CD4-positive, CD25-positive, alpha-beta regulatory T cell (primary cell): ENCODE data around the gene THSD8. TPM values are rescaled to one million over a fixed set of nuclear protein-coding genes. Genes with fewer than 3 reads are reported as not detected.
A peak's percentile ranks its signal among the peaks of the same experiment; 100 is the strongest.
"Not testable (repeated sequence)": the region's sequence is repeated elsewhere in the genome, so short reads cannot be mapped to it uniquely, and the experiment has no call there.

ENCODE experiments used
- ATAC-seq, 2 donors: fragments of 150-1000 bp; cut with Tn5 transposase; one replicate each; pipeline ENCODE4 v1.10.0; 2021; ENCODE audit warnings: low read depth in 2 of 2, moderate number of reproducible peaks in 2 of 2, moderate library complexity in 1 of 2
- DNase-seq, 3 donors: peaks; one replicate each; pipeline versions ENCODE4 v3.0.0 to v3.0.0-alpha.2; 2012 to 2022; ENCODE audit warnings: mixed read lengths in 1 of 3
- H3K27ac ChIP-seq: one replicate; pipeline ENCODE4 v1.7.0; 2013; ENCODE audit warnings: mild to moderate bottlenecking, low read length; ENCODE audit not compliant: insufficient read depth, poor library complexity, severe bottlenecking
- H3K27me3 ChIP-seq: one replicate; pipeline ENCODE4 v1.7.0; 2013; ENCODE audit warnings: low read length; ENCODE audit not compliant: control insufficient read depth, insufficient read depth
- H3K36me3 ChIP-seq: one replicate; pipeline ENCODE4 v1.7.0; 2013; ENCODE audit warnings: mild to moderate bottlenecking, low read length, moderate library complexity; ENCODE audit not compliant: control insufficient read depth, insufficient read depth
- H3K4me1 ChIP-seq: 2 replicates; pipeline ENCODE4 v1.7.0; 2013; ENCODE audit warnings: mild to moderate bottlenecking, low read length; ENCODE audit not compliant: insufficient read depth, control insufficient read depth, poor library complexity, severe bottlenecking
- H3K4me3 ChIP-seq: one replicate; pipeline ENCODE4 v1.7.0; 2013; ENCODE audit warnings: low read depth, mild to moderate bottlenecking, low read length, moderate library complexity
- H3K9me3 ChIP-seq, 2 experiments: 1 replicate in 1 of 2; 2 replicates in 1 of 2; pipeline ENCODE4 v1.7.0; 2013; ENCODE audit warnings: low read length in 2 of 2, mild to moderate bottlenecking in 1 of 2, moderate library complexity in 1 of 2; ENCODE audit not compliant: control insufficient read depth in 2 of 2
- H3K27ac Mint-ChIP-seq, 3 donors: one replicate each; pipeline ENCODE4 v1.8.0; 2020 to 2022; ENCODE audit warnings: mild to moderate bottlenecking in 3 of 3, mixed read lengths in 3 of 3, moderate library complexity in 2 of 3
- H3K27me3 Mint-ChIP-seq: one replicate; pipeline ENCODE4 v1.8.0; 2022; ENCODE audit warnings: mild to moderate bottlenecking, mixed read lengths
- H3K36me3 Mint-ChIP-seq: one replicate; pipeline ENCODE4 v1.8.0; 2020; ENCODE audit warnings: mixed read lengths
- H3K4me1 Mint-ChIP-seq, 4 donors: one replicate each; pipeline ENCODE4 v1.8.0; 2020 to 2022; ENCODE audit warnings: mixed read lengths in 4 of 4, mild to moderate bottlenecking in 1 of 4
- H3K4me3 Mint-ChIP-seq, 4 donors: one replicate each; pipeline ENCODE4 v1.8.0; 2020 to 2022; ENCODE audit warnings: mild to moderate bottlenecking in 4 of 4, mixed read lengths in 4 of 4, moderate library complexity in 3 of 4
- H3K9me3 Mint-ChIP-seq, 7 donors: one replicate each; pipeline ENCODE4 v1.8.0; 2020 to 2022; ENCODE audit warnings: mixed read lengths in 7 of 7, mild to moderate bottlenecking in 3 of 7, moderate library complexity in 2 of 7
- polyA plus RNA-seq, 4 donors: library from polyadenylated mRNA; unstranded; fragments of 300-500 nt; fragmentation: Illumina TruSeq; gene quantifications; one replicate each; pipeline ENCODE4 v1.2.3, GENCODE V29; 2021
- total RNA-seq: library from RNA; stranded (reverse); gene quantifications from one replicate; pipeline ENCODE4 v1.2.3, GENCODE V29; 2022

Gene THSD8
- total and polyA plus RNA-seq, 5 donors from 2014 or later = 0.66 to 13.9 (median 3.8) TPM; not detected in 1

DNA sequence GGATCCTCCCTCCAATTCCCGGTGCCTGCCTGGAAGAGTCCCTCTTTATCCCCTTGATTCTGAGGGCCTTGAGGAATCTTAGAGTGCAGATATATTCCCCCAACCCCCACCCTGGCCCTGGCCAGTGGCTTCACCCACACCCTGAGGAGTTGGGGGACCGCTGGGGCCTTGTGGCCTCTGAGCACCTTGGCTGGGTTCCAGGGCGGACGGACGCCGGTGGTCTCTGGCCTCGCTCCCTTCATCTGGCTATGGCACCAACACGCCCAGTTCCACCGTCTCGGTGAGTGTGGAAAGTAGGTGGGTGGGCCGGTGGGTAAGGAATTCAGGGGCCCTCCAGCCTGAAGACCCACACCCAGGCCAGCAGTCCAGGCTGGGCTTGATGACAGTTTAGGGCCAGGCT is 41.5 kb downstream of the THSD8 start:
- Histone ChIP-seq H3K27ac (no peak overlapping the region), H3K4me1 (peaks cover 33% of the 10 kb centered on the region), H3K27me3 (peaks cover 24% of the 10 kb centered on the region), H3K9me3 (no peaks in the 10 kb centered on the region), H3K4me3 (no peak overlapping the region), H3K36me3 (no peaks in the 10 kb centered on the region)
- no peak overlapping the region for H3K27ac Mint-ChIP-seq
- H3K36me3 Mint-ChIP-seq = no peaks in the 10 kb centered on the region
- peaks cover 0 to 4% (median 0%) of the 10 kb centered on the region in 7 donors for H3K9me3 Mint-ChIP-seq
- peaks cover 68% of the 10 kb centered on the region for H3K27me3 Mint-ChIP-seq
- ATAC-seq = no peak
- H3K4me1 Mint-ChIP-seq = peaks cover 0 to 41% (median 18%) of the 10 kb centered on the region in 4 donors
- no peak overlapping the region for H3K4me3 Mint-ChIP-seq
- no peak for DNase-seq

DNA sequence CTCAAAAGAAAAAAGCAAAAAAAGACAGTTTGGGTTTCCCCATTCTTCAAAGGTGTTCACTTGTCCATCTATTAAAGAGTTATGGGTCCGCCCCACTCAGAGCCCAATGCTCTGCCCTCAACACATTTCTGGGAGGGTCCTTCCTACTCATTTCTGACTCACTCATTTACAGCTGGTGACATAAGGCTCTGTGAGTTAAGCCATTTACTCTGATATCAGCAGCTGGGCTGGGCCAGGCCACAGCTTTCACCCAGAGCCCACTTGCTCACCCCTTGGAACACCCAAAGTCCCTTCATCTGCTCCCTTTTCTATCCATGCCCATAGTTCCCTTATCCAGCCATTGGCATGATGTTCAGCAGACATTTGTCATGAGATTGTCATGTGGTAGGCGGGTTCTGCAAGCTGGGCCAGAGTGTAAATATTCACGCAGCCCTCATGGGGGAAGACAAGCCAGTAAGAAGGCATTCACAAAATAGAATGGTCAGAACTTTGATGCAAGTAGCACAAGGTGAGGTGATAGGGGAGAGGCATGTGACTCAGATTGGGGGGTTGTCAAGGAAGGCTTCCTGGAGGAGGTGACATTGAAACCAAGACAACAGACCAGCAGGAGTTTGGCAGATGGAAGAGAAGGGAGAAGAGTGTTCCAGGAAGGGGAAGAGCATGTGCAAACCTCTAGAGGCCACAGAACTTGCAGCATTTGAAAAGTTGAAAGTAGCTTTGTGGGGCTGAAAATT is 42.3 kb downstream of the THSD8 start:
- ATAC-seq (no peak), DNase-seq (no peak)
- Histone ChIP-seq H3K36me3 (no peaks in the 10 kb centered on the region), H3K4me3 (no peak overlapping the region), H3K27ac (no peak overlapping the region), H3K4me1 (peaks cover 25% of the 10 kb centered on the region), H3K9me3 (no peaks in the 10 kb centered on the region), H3K27me3 (peaks cover 23% of the 10 kb centered on the region)
- Mint-ChIP-seq H3K27me3 (peaks cover 61% of the 10 kb centered on the region), H3K27ac (no peak overlapping the region), H3K4me3 (no peak overlapping the region), H3K4me1 (peaks cover 0 to 36% (median 15%) of the 10 kb centered on the region in 4 donors), H3K9me3 (peaks cover 0 to 4% (median 0%) of the 10 kb centered on the region in 7 donors), H3K36me3 (no peaks in the 10 kb centered on the region)

DNA sequence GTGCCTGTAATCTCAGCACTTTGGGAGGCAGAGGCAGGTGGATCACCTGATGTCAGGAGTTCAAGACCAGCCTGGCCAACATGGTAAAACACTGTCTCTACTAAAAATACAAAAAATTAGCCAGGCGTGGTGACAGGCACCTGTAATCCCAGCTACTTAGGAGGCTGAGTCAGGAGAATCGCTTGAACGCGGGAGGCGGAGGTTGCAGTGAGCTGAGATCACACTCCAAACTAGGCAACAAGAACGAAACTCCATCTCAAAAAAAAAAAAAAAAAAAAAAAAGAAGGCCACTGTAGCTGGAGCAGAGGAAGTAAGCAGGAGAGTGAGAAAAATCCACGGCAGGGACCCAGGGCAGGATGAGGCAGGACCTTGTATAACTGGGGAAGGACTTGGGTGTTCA is 44.7 kb downstream of the THSD8 start:
- H3K27ac ChIP-seq, ATAC-seq, H3K36me3 Mint-ChIP-seq, H3K9me3 ChIP-seq, DNase-seq, H3K4me1 ChIP-seq, H3K4me3 Mint-ChIP-seq, H3K27ac Mint-ChIP-seq, H3K4me3 ChIP-seq, H3K36me3 ChIP-seq, H3K9me3 Mint-ChIP-seq: not testable (repeated sequence)
- peaks cover 43% of the 10 kb centered on the region for H3K27me3 Mint-ChIP-seq
- peaks cover 14% of the 10 kb centered on the region for H3K27me3 ChIP-seq
- peaks cover 0 to 14% (median 3%) of the 10 kb centered on the region in 4 donors for H3K4me1 Mint-ChIP-seq

DNA sequence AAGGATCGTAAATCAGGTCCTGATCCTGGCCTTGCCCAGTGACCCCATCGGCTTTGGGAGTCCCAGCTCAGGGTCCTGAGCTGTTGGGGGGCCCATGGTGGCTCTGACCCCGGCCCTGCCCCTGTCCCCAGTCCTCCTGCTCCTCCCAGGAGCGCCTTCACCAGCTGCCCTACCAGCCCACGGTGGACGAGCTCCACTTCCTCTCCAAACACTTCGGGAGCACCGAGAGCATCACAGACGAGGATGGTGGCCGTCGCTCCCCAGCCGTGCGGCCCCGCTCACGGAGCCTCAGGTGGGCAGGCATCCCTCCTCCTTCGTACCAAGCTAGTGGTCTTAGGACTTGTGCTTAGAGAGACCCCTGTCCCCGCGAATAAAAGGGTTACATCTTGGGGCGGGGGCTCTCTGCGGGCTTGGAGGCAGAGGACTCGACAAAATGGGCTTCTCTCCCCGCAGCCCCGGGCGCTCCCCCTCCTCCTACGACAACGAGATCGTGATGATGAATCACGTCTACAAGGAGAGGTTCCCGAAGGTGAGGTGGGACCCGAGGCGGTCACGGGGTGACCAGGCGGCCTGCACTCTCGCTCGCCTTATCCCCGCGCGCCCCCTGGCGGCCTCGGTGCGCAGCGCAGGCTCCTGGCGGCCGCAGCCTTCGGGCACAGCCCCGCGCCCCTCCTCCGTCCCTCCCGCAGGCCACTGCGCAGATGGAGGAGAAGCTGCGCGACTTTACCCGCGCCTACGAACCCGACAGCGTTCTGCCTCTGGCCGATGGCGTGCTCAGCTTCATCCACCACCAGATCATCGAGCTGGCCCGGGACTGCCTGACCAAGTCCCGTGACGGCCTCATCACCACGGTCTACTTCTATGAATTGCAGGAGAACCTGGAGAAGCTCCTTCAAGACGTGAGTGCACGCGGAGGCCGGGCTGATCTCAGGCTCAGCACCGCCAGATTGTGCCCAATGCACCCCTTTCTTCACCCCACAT is 45.6 kb downstream of the THSD8 start:
- H3K4me1 Mint-ChIP-seq = peaks cover 0 to 10% (median 0%) of the 10 kb centered on the region in 4 donors
- H3K36me3 Mint-ChIP-seq = no peaks in the 10 kb centered on the region
- H3K36me3 ChIP-seq = no peaks in the 10 kb centered on the region
- H3K9me3 Mint-ChIP-seq = peaks cover 0 to 2% (median 0%) of the 10 kb centered on the region in 7 donors
- peak overlapping the region in 1 of 4 donors; percentile 26 for H3K4me3 Mint-ChIP-seq
- H3K27ac ChIP-seq = no peak overlapping the region
- peak; percentile 90 to 93 for ATAC-seq
- H3K4me3 ChIP-seq = no peak overlapping the region
- peaks cover 9% of the 10 kb centered on the region for H3K4me1 ChIP-seq
- peak; percentile 67 to 72 (median 71) for DNase-seq
- peaks cover 36% of the 10 kb centered on the region for H3K27me3 Mint-ChIP-seq
- H3K9me3 ChIP-seq = no peaks in the 10 kb centered on the region
- peaks cover 10% of the 10 kb centered on the region for H3K27me3 ChIP-seq
- peak overlapping the region in 1 of 3 donors; percentile 38 for H3K27ac Mint-ChIP-seq

Other genes with a start within 250 kb of the THSD8 start
- gene ZNF490, start 191.3 kb upstream of the THSD8 start, total RNA-seq = 11.3 TPM
- gene ZNF490, start 191.3 kb upstream of the THSD8 start, polyA plus RNA-seq = 1 to 10 TPM; 4.7 to 8.4 (median 5.7) TPM
- gene ZNF791, start 191.1 kb upstream of the THSD8 start, total RNA-seq = 65.1 TPM
- gene ZNF791, start 191.1 kb upstream of the THSD8 start, polyA plus RNA-seq = 10 to 100 TPM in 3 of 4 donors, 1 to 10 TPM in 1; 9.6 to 14.0 (median 12.2) TPM
- 147 TPM for gene MAN2B1, start 135.3 kb upstream of the THSD8 start, total RNA-seq
- gene MAN2B1, start 135.3 kb upstream of the THSD8 start, polyA plus RNA-seq = 10 to 100 TPM; 46.3 to 58.6 (median 49.3) TPM
- 13.0 TPM for gene WDR83, start 135.3 kb upstream of the THSD8 start, total RNA-seq
- gene WDR83, start 135.3 kb upstream of the THSD8 start, polyA plus RNA-seq = 10 to 100 TPM; 10.6 to 18.5 (median 12.9) TPM
- gene DHPS, start 120.2 kb upstream of the THSD8 start, total RNA-seq = 122 TPM
- 100 to 1,000 TPM in 1 of 4 donors, 10 to 100 TPM in 3; 78.5 to 105 (median 96.8) TPM for gene DHPS, start 120.2 kb upstream of the THSD8 start, polyA plus RNA-seq
- not detected for gene GNG14, start 114.1 kb upstream of the THSD8 start, total RNA-seq
- not detected for gene GNG14, start 114.1 kb upstream of the THSD8 start, polyA plus RNA-seq
- gene FBXW9, start 105.4 kb upstream of the THSD8 start, total RNA-seq = 1.7 TPM
- 1 to 10 TPM; 5.0 to 8.1 (median 6.6) TPM for gene FBXW9, start 105.4 kb upstream of the THSD8 start, polyA plus RNA-seq
- gene TNPO2, start 78.1 kb upstream of the THSD8 start, total RNA-seq = 42.9 TPM
- gene TNPO2, start 78.1 kb upstream of the THSD8 start, polyA plus RNA-seq = 1 to 10 TPM; 1.7 to 3.1 (median 2.0) TPM
- 197 TPM for gene TRIR, start 67.4 kb upstream of the THSD8 start, total RNA-seq
- 100 to 1,000 TPM; 238 to 323 (median 261) TPM for gene TRIR, start 67.4 kb upstream of the THSD8 start, polyA plus RNA-seq
- 37.9 TPM for gene GET3, start 64.6 kb upstream of the THSD8 start, total RNA-seq
- 10 to 100 TPM; 68.0 to 91.2 (median 81.9) TPM for gene GET3, start 64.6 kb upstream of the THSD8 start, polyA plus RNA-seq
- not detected for gene BEST2, start 50.3 kb upstream of the THSD8 start, total RNA-seq
- gene BEST2, start 50.3 kb upstream of the THSD8 start, polyA plus RNA-seq = not detected
- 16.9 TPM for gene HOOK2, start 26.5 kb upstream of the THSD8 start, total RNA-seq
- gene HOOK2, start 26.5 kb upstream of the THSD8 start, polyA plus RNA-seq = 1 to 10 TPM in 3 of 4 donors, under 1 TPM in 1; 0.24 to 1.9 (median 1.6) TPM
- 2,802 TPM for gene JUNB, start 10.6 kb upstream of the THSD8 start, total RNA-seq
- 100 to 1,000 TPM; 582 to 986 (median 765) TPM for gene JUNB, start 10.6 kb upstream of the THSD8 start, polyA plus RNA-seq
- 74.0 TPM for gene PRDX2, start 269 bp upstream of the THSD8 start, total RNA-seq
- gene PRDX2, start 269 bp upstream of the THSD8 start, polyA plus RNA-seq = 100 to 1,000 TPM; 326 to 380 (median 341) TPM
- gene RNASEH2A, start 4.5 kb downstream of the THSD8 start, total RNA-seq = 4.7 TPM
- 10 to 100 TPM; 18.7 to 27.5 (median 23.4) TPM for gene RNASEH2A, start 4.5 kb downstream of the THSD8 start, polyA plus RNA-seq
- gene RTBDN, start 32.5 kb downstream of the THSD8 start, total RNA-seq = not detected
- gene RTBDN, start 32.5 kb downstream of the THSD8 start, polyA plus RNA-seq = not detected
- 0.94 TPM for gene MAST1, start 36.4 kb downstream of the THSD8 start, total RNA-seq
- 1 to 10 TPM in 1 of 4 donors, under 1 TPM in 2, not detected in 1; 0.05 to 1.8 (median 0.52) TPM for gene MAST1, start 36.4 kb downstream of the THSD8 start, polyA plus RNA-seq
- 20.2 TPM for gene DNASE2, start 79.4 kb downstream of the THSD8 start, total RNA-seq
- gene DNASE2, start 79.4 kb downstream of the THSD8 start, polyA plus RNA-seq = 10 to 100 TPM; 54.4 to 72.1 (median 63.6) TPM
- gene KLF1, start 85.1 kb downstream of the THSD8 start, total RNA-seq = not detected
- gene KLF1, start 85.1 kb downstream of the THSD8 start, polyA plus RNA-seq = under 1 TPM in 1 of 4 donors, not detected in 3; 0.23 TPM
- gene GCDH, start 89.1 kb downstream of the THSD8 start, total RNA-seq = 40.0 TPM
- 10 to 100 TPM; 15.1 to 17.6 (median 16.1) TPM for gene GCDH, start 89.1 kb downstream of the THSD8 start, polyA plus RNA-seq
- gene SYCE2, start 117.2 kb downstream of the THSD8 start, total RNA-seq = 0.54 TPM
- gene SYCE2, start 117.2 kb downstream of the THSD8 start, polyA plus RNA-seq = under 1 TPM in 1 of 4 donors, not detected in 3; 0.14 TPM
- gene FARSA, start 131.6 kb downstream of the THSD8 start, total RNA-seq = 28.9 TPM
- gene FARSA, start 131.6 kb downstream of the THSD8 start, polyA plus RNA-seq = 10 to 100 TPM; 52.2 to 74.0 (median 62.6) TPM
- gene CALR, start 136.5 kb downstream of the THSD8 start, total RNA-seq = 484 TPM
- gene CALR, start 136.5 kb downstream of the THSD8 start, polyA plus RNA-seq = 100 to 1,000 TPM; 113 to 172 (median 149) TPM
- 80.9 TPM for gene RAD23A, start 143.8 kb downstream of the THSD8 start, total RNA-seq
- gene RAD23A, start 143.8 kb downstream of the THSD8 start, polyA plus RNA-seq = 10 to 100 TPM; 73.8 to 85.0 (median 78.1) TPM
- gene GADD45GIP1, start 155.2 kb downstream of the THSD8 start, total RNA-seq = 7.4 TPM
- gene GADD45GIP1, start 155.2 kb downstream of the THSD8 start, polyA plus RNA-seq = 10 to 100 TPM; 57.2 to 71.9 (median 66.6) TPM
- gene DAND5, start 167.5 kb downstream of the THSD8 start, total RNA-seq = not detected
- gene DAND5, start 167.5 kb downstream of the THSD8 start, polyA plus RNA-seq = not detected
- 1.2 TPM for gene NFIX, start 193.4 kb downstream of the THSD8 start, total RNA-seq
- gene NFIX, start 193.4 kb downstream of the THSD8 start, polyA plus RNA-seq = under 1 TPM in 1 of 4 donors, not detected in 3; 0.15 TPM